HG03439 (cell line): Measurements from ENCODE around the gene GPSM1.
"Not testable (repeated sequence)": the region's sequence is repeated elsewhere in the genome, so short reads cannot be mapped to it uniquely, and the experiment has no call there.

Source experiments
- ATAC-seq: cut with Tn5 transposase; IDR thresholded peaks from one replicate; pipeline ENCODE4 v1.9.1; 2021; ENCODE audit warnings: mild to moderate bottlenecking, moderate library complexity; ENCODE audit not compliant: unreplicated experiment

The GPSM1 gene

DNA sequence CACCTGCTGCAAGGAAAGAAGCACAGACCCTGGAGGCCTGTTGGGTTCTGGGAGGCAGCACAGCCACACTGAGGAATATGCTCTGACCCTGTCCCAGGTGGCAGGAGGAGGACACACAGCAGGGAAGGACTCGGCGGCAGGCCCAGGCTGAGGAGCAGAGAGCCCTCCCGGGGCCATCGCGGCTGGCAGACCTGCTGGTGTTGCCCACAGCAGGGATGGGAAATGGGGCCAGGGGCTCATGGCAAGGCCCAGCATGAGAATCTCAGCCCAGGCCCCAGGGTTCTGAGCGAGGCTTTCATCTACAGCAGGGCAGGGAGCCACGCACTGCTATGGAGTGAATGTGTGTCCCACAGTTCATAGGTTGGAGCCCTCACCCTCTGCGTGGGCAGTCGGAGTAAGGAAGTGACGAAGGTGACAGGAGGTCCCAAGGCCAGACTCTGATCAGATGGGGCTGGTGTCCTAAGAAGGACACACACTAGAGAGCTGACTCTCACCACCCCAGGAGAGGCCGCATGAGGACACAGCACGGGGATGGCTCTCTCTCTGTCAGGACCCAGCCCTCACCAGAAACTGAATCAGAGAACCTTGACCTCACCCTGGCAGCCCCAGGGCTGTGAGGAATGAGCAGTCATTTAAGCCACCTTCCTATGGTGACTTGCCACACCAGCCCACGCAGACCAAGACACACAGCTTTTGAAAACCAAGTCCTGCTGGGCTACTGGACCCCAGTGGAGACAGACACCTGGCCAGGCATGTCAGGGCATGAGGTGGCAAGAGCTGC is 10.3 kb upstream of the GPSM1 start:
- ATAC-seq = no peak

DNA sequence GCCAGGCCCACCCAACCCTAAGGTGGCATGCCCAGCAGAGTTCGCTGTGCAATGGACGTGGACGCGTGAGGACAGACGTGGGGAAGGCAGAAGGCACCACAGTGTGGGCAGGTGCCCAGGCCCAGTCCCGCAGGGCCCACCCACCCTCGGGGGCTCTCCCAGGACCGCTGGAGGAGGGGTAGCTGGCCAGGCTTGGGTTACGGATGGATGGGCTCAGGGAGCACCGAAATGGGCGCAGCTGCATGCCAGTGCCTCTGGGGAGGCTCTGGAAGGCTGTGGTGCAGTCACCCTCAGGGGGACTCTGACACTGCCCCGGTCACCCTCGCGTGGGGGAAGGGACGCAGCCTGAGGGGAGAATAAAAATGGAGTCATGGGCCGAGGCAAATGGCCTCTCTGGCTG is 9.6 kb upstream of the GPSM1 start:
- ATAC-seq = no peak

DNA sequence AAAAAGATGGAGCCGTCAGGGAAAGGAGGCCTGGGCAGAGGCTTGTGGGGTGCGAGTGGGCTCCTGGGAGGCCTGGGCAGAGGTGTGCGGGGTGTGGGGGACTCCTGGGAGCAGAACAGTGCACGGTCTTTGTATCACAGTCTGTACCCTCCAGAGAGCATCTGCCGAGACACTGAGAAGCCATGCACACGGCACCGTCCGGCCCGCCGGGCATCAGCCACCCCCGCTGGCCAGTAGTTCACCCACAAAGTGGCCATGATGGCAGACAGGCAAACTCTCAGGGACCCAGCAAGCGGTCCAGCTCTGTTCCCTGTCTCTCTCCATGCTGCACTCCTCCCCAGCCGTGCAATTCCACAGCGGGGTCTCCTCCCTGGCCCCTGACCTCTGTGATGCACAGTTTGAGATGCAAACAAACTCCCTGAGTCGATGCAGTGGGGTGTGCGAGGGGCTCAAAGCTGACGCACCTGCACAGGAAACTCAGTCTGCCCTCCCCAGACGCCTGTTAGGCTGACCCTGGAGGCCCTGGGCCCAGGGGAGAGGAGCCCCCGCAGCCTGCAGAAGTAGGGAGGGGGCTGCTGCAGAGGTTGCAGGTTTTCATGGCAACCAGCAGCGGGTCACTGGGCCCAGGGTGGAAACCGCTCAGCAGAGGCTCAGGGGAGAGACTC is 9.1 kb upstream of the GPSM1 start:
- ATAC-seq = no peak

DNA sequence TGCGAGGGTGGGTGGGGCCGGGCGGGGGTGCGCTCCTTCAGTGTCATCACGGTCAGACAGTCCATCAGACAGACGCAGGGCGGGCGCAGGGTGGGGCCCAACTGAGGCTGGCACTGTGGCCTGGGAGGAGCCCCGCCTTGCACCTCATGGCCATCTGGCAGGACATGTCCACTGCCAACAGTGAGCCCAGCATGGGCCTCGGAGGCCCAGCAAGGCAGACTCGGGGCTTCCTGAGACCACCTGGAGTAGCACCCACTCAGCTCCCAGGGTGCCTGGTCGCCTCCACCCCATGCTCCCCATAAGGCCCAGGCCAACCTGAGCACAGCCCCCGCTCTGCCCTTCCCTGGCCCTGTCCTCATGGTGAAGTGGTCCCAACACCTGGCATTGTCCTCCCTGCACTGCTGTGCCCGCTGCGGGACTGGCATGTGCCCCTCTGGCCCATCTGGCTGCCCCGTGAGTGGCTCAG is 8.5 kb upstream of the GPSM1 start:
- no peak for ATAC-seq

DNA sequence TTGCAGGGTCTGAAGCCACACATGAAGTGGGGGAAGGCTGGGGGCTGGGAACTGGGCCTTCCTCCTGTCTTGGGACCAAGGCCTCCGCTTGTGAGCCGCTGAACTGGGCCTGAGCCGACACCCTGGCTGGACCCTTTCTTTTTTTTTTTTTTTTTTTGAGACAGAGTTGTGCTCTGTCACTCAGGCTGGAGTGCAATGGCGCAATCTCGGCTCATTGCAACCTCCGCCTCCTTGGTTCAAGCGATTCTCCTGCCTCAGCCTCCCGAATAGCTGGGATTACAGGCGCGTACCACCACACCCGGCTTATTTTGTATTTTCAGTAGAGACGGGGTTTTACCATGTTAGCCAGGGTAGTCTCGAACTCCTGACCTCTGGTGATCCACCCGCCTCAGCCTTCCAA is 8.1 kb upstream of the GPSM1 start:
- not testable (repeated sequence) for ATAC-seq

DNA sequence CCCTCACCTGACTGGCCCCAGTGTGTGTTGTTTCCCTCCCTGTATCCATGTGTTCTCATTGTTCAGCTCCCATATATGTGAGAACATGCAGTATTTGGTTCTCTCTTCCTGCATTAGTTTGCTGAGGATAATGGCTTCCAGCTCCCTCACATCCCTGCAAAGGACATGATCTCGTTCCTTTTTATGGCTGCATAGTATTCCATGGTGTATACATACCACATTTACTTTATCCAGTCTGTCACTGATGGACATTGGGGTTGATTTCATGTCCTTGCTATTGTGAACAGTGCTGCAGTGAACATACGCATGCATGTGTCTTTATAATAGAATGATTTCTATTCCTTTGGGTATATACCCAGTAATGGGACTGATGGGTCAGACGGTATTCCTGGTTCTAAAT is 7.4 kb upstream of the GPSM1 start:
- ATAC-seq = not testable (repeated sequence)

DNA sequence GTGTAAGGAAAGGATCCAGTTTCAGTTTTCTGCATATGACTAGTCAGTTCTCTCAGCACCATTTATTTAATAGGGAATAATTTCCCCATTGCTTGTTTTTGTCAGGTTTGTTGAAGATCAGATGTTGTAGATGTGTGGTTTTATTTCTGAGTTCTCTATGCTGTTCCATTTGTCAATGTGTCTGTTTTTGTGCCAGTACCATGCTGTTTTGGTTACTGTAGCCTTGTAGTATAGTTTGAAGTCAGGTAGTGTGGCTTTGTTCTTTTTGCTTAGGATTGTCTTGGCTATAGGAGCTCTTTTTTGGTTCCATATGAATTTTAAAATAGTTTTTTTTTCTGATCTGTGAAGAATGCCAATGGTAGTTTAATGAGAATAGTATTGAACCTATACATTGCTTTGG is 6.4 kb upstream of the GPSM1 start:
- not testable (repeated sequence) for ATAC-seq

DNA sequence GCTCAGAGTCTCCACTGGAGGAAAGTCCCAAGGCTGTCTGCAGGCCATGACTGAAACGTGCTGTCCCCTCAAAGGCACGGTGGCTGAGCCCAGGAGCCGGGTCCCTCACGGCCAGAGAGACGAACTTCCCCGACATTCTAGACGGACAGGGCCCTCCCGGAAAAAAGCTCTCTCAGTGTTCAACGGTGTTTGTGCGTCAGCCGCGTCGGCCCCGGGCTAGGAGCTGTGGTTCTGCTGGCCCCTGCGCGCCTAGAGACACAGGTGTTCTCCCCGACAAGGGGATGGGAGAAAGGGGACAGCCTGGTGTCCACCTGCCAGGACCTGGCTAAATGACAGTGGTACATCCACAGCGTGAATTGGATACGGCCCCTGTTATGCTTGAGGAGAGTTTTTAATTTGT is 5.8 kb upstream of the GPSM1 start:
- no peak for ATAC-seq

DNA sequence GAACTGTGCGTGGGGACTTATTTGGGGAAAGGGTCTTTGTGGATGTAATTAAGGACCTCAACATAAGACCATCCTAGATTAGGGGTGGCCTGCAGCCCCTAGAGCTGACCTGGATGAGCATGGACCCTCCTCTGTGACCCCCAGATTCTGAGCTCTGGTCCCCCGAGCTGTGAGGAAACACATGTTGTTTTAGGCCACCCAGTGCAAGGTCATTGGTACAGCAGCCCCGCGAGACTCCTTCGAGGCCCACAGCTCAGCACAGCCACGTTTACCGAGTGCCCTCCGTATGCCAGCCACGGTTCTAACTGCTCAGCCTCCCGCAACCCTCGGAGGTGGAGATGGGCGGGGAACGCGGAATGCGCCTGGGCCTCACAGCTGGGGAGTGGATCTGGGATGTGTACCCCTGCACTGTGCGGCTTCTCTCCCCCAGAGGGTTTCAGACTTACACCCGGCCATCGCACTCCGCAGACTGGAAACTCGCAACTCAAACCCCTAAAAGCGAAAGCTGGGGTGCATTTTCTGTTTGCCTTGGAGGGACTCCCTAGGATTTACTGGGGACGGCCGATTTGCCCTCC is 4.5 kb upstream of the GPSM1 start:
- no peak for ATAC-seq

DNA sequence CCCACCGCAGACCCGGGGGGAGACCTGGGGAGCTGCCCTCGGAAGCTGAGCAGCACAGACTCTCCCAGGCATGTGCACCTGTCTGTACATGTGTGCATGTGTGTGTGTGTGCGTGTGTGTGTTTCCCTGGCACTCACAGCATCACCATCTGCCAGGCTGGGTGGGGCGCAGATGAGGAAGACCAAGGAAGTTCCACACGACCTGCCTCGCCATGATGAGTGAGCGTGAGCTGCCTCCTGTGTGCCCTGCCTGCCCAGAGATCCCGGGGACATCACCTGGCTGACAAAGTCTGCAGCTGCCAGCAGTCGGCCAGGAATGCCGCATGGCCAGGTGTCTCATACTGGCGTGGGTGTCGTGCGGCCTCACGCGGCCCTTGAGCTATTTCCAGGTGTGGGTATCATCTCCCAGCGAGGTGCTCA is 4.0 kb upstream of the GPSM1 start:
- ATAC-seq = no peak

DNA sequence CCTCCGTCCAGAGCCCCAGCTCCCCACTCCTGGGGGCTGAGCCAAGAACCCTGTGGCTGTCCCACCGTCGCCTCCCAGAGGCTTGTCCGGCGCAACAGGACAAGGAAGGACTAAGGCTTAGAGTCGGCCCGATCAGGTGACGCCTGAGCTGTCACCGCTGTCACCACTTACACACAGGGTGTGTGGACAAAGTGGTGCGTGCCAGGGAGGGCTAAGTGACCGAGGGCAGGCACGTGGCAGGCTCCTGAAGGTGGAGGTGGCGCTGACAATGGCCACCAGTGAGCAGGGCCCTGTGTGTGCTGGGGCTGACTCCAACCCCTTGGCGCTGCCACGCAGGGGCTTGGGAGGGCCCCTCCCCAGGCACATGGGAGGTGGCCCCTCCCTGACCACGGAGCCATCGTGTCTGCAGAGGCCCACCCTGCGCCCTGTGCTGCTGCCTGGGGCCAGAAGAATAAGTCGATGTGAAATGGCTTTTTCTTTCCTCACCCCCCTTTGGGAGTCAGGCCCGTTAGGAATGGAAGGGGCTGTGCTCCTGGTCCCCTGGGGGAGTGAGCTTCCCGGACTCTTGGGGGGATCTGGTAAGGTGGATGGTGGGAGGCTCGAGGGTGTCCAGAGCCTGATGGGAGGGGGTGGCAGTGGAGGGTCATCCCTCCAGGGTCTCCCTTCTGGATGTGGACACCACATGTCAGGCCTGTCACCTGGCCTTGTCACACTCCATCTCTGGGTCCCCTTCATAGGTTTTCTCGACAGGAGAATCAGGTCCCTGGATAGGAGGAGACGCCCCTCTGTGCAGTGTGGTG is 2.6 kb upstream of the GPSM1 start:
- no peak for ATAC-seq

DNA sequence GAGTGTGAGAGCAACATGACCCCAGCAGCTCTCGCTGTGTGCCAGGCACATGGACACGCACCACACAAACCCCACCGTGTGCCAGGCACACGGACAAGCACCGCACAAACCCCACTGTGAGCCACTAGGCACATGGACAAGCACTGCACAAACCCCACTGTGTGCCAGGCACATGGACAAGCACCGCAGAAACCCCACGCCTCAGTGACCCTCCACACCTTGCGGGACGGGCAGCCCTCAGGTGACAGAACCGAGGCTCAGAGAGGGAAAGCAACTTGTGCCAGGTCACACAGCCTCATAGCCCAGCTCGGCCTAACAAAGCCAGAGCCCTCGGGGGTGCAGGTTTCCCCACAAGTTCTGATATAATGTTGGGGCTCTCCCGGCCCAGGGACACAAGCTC is 2.0 kb upstream of the GPSM1 start:
- no peak for ATAC-seq

DNA sequence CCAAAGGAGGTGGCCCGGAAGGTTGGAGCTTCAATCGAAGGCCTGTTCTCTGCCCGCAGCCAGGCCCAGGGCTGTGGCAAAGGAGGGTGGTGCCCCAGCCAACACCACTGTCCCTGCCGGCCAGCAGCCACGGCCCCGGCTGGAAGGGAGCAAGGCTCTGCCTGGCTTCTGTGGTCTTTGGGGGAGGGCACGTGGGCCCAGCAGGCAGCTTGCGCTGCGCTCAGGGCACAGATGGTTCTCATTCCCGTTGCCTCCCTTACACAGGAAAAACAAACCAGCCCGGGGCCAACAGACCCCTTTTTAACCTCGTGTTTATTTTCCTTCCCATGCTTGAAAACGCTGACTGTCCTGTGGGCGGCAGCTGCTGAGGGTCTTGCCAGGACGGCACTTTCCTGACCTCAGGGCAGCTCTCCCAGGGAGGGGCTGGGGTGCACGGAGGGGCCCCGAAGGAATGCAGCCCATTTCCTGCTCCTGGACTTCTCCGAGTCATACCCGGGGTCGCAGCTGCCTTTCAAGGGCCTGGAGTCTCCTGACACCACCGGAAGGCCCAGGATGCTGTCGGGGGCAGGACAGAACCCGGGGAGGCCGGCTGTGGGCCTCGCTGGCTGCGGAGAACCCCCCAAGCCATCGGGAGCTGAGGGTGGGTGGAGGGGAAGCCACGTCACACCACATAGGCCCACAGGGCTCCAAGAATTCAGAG is 1.1 kb upstream of the GPSM1 start:
- no peak for ATAC-seq

DNA sequence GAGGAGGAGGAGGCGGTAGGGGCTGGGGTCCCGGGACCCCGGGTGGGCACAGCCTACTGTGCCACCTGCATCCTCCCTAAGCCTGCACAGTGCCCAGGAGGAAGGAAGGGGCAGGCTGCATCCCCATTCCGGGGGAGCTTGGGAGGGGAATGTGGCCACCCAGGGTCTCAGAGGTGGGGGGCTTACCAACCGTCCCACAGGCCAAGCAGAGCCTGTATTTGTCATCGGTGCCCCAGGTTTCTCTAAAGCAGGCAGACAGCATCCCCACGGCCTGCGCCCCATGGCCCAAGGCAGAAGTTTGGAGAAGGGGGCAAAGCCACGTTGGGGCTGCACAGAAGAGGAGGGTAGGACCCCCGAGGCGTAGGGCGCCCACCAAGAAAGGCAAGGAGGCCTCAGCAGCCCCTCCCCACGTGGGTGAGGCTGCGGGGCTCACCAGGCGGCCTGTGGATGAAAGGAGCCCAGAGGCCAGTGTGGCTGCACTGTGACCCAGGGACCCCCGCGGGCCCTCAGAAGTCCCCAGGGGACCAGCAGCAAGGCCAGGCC is 507 bp upstream of the GPSM1 start:
- ATAC-seq = no peak

DNA sequence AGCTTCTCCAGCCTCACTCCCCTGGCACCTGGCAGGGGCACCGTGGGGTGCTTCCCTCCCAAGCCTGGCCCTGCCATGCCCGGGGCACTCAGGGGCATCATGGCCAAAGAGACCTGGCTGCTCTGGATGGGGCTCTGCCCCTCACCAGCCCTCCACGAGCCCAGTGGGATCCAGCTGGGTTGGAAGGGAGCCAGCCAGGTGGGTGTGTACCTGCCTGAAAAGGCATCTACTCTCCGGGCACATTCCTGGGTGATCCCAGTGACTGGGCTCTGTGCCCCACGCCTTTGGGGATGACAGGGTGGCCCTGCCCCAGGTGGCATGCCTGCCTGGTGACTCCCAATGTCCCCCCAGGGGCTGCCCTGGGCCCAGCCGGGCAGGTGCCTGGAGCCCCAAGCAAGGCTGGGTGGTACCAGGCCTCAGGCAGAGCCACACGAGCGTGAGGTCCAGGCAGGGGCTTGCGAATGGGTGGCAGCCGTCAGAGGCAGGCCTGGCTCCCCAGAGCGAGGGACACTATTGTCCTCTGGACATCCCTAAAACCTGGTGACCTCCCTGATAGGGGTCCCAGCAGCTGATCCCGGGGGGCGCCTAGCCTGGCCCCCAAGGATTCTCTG is 777 bp downstream of the GPSM1 start:
- no peak for ATAC-seq

DNA sequence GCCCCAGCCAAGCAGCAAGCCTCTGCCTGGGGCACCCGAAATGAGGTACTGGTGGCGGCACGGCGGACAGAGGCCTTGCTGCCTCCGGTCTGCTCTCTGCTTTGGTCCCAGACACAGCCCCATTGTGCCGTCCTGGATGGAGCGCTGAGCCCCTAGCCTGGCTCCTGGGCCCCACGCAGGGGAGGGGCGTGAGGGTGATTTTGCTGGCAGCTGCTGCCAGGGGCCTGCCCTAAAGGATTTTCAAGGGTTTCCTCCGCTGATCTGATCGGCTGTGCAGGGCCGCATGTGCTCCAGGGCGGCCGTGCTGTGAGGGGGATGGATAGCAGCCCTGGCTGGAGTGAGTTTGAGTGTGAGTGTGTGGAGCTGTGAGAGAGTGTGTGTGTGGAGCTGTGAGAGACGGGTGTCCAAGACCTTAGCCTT is 1.3 kb downstream of the GPSM1 start:
- ATAC-seq = no peak

DNA sequence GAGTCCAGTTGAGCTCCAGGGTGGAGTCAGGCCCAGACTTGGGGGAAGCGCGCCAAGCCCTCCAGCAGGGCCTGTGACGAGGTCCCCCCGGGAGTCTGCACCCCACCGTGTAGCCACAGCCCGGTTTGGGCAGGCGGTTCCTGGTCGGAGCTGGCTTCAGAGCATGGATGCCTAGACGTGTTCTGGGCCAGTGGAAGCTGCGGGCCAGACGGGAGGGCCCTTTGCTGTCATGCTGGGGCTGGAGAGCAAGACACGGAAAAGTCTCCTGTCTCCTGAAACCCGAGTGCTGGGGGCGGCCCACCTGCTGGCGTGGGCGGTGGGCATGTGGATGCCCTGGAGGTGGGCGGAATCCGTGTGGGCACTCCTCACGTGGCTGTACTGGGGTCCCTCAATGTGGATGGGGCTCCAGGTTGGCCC is 1.9 kb downstream of the GPSM1 start:
- ATAC-seq = no peak

DNA sequence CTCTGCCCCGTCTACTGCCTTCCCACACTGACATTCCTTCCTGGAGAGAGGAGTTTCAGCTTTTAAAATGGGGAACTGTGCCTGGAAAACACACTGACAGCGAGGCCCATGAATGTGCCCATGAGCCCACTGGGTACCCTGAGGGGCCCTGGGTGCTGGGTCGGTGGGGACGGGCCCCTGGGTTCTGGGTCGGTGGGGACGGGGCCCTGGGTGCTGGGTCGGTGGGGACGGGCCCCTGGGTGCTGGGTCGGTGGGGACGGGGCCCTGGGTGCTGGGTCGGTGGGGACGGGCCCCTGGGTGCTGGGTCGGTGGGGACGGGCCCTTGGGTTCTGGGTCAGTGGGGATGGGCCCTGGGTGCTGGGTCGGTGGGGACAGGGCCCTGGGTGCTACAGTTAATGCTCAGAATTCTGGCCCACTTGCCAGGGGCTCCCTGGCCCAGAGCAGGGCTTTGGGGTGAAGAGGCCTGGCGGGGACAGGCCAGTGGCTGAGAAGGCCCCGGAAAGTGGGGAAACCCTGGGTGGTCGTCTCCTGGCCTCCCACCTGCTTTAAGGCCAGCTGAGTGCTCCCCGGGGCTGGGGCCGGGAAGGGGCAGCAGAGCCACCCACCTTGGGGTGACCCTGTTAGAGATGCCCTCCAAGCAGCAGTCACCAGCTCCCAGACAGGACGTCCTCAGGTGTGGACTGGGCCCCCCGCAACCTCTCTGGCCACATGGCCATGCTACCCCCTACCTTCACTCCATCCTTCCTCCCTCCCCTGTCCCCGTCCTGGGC is 2.5 kb downstream of the GPSM1 start:
- ATAC-seq = no peak

DNA sequence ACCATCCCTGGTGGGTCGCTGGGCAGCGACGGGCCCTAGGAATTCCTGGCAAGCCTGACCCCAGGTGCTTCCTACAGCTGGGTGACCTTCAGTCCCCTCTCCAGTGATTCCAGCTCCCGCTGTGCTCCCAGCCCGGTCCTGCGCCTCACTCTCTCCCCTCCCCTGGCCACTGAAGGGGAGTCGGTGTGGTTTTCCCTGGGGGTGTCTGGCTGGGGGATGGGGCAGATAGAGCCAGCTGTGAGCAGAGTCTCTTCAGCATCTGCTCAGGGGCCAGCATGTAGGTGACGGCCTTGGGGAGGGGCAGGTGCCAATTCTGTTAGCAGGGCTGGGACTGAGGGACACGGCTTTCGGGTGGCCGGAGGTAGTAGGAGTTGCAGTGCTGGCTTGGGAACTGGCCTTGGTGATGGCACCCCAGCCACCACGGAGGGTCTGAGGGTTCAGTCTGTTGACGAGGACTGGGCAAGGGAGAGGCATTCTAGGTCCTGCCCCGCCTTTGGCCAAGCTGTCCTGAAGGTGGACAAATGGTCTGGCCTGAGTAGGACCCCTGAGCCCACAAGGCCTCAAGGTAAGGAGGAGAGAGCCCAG is 3.2 kb downstream of the GPSM1 start:
- no peak for ATAC-seq
